HEK293T (cell line): ENCODE measurements around the gene BECN2.

Experiments used
- CTCF ChIA-PET: fragments of 350-600 bp; formaldehyde crosslinking; extraction: SDS; loops from one replicate; lab custom pipeline; 2021; ENCODE audit warnings: antibody characterized with exemption, inconsistent platforms; lab: Yijun Ruan, JAX
- POLR2A ChIA-PET: fragments of 350-600 bp; formaldehyde crosslinking; extraction: SDS; loops from one replicate; lab custom pipeline; 2020; ENCODE audit warnings: antibody characterized with exemption, inconsistent platforms; lab: Yijun Ruan, JAX
- DNase-seq: peaks from one replicate; pipeline ENCODE4 v3.0.0; 2012; ENCODE audit warnings: mixed read lengths; ENCODE audit errors: extremely low spot score
- ARNT ChIP-seq: fragments of 450-650 bp; IDR thresholded peaks from 2 replicates; pipeline ENCODE4 v1.6.1; 2017; ENCODE audit warnings: mild to moderate bottlenecking
- BHLHE40 ChIP-seq: fragments of 450-650 bp; IDR thresholded peaks from 2 replicates; pipeline ENCODE4 v1.6.1; 2016; ENCODE audit warnings: mild to moderate bottlenecking, moderate library complexity, borderline replicate concordance
- CTBP1 ChIP-seq: fragments of 450-650 bp; IDR thresholded peaks from 2 replicates; pipeline ENCODE4 v1.6.1; 2016; ENCODE audit warnings: borderline replicate concordance
- ELF4 ChIP-seq: fragments of 450-650 bp; IDR thresholded peaks from 2 replicates; pipeline ENCODE4 v1.6.1; 2017; ENCODE audit warnings: antibody characterized with exemption
- FOXA1 ChIP-seq: fragments of 450-650 bp; IDR thresholded peaks from 2 replicates; pipeline ENCODE4 v1.6.1; 2016; ENCODE audit warnings: mild to moderate bottlenecking
- FOXK2 ChIP-seq: fragments of 450-650 bp; IDR thresholded peaks from 2 replicates; pipeline ENCODE4 v1.6.1; 2016; ENCODE audit warnings: mild to moderate bottlenecking
- FOXM1 ChIP-seq: fragments of 450-650 bp; IDR thresholded peaks from 2 replicates; pipeline ENCODE4 v1.6.1; 2017; ENCODE audit warnings: mild to moderate bottlenecking, borderline replicate concordance
- HDGF ChIP-seq: fragments of 450-650 bp; IDR thresholded peaks from 2 replicates; pipeline ENCODE4 v1.6.1; 2017; ENCODE audit warnings: antibody characterized with exemption, borderline replicate concordance
- L3MBTL2 ChIP-seq: fragments of 450-650 bp; conservative IDR thresholded peaks from 2 replicates; pipeline ENCODE4 v1.6.1; 2016; ENCODE audit warnings: mild to moderate bottlenecking
- LEF1 ChIP-seq: fragments of 450-650 bp; IDR thresholded peaks from 2 replicates; pipeline ENCODE4 v1.6.1; 2017; ENCODE audit warnings: mild to moderate bottlenecking, borderline replicate concordance
- NFRKB ChIP-seq: fragments of 450-650 bp; IDR thresholded peaks from 2 replicates; pipeline ENCODE4 v1.6.1; 2016; ENCODE audit warnings: mild to moderate bottlenecking, moderate library complexity
- SP1 ChIP-seq: fragments of 450-650 bp; IDR thresholded peaks from 2 replicates; pipeline ENCODE4 v1.6.1; 2017
- SUZ12 ChIP-seq: fragments of 450-650 bp; IDR thresholded peaks from 2 replicates; pipeline ENCODE4 v1.6.1; 2016; ENCODE audit warnings: mild to moderate bottlenecking
- TARDBP ChIP-seq: fragments of 450-650 bp; IDR thresholded peaks from 2 replicates; pipeline ENCODE4 v1.6.1; 2016
- ZNF384 ChIP-seq: fragments of 450-650 bp; IDR thresholded peaks from 2 replicates; pipeline ENCODE4 v1.6.1; 2016
- TF ChIP-seq, protein P1 (sequence below): fragments of 450-650 bp; IDR thresholded peaks from 2 replicates; pipeline ENCODE4 v1.6.1; 2016

BECN2 gene

DNA sequence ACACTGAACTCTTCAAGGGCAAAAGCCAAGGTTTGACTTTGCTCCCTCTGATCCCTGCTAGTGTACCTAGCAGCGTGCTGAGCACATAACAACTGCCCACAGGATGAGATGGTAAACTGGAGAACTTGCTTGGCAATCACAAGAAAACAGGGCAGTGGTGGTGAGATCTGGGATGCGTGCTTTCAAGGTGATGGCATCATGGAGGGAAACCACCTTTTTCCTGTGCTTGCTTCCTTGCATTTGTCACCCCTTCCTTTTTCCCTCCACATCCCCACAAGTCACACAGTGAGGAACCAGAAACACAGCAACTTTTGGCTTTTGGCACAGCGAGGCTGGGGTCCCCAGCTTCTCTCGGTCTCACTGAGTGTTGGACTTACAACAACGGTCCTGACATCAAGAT lies 31.4 kb upstream of the BECN2 start:
- ChIA-PET CTCF (no interaction called here), POLR2A (no interaction called here)
- TF ChIP-seq BHLHE40 (no peak), NFRKB (no peak), L3MBTL2 (no peak), HDGF (no peak), ZNF384 (no peak), FOXK2 (no peak), TARDBP (no peak), FOXA1 (no peak), ARNT (no peak), SUZ12 (no peak), LEF1 (no peak), CTBP1 (no peak), FOXM1 (no peak), ELF4 (no peak), SP1 (no peak)
- TF ChIP-seq, protein P1, sequence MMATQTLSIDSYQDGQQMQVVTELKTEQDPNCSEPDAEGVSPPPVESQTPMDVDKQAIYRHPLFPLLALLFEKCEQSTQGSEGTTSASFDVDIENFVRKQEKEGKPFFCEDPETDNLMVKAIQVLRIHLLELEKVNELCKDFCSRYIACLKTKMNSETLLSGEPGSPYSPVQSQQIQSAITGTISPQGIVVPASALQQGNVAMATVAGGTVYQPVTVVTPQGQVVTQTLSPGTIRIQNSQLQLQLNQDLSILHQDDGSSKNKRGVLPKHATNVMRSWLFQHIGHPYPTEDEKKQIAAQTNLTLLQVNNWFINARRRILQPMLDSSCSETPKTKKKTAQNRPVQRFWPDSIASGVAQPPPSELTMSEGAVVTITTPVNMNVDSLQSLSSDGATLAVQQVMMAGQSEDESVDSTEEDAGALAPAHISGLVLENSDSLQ: no peak
- DNase-seq: no peak

DNA sequence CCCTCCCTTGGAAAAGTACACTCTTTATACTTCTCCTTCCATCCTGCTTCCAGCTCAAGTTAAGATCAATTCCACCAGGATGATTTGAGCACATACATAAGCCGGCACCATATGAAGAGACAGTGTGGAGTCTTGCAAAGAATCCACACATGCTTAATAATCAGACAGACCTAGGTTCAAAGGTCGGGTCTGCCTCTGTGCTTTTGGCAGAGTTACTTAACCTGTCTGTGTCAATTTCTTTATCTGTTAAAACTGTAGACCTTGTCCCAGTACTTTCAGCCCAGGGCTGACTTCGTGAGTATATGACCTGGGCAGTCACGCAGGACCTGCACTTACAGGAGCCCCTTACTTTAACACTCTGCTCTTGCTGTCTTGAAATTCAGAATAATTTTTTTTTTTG lies 30.2 kb upstream of the BECN2 start:
- CTCF ChIA-PET: no interaction called here
- POLR2A ChIA-PET: no interaction called here
- no peak for TF ChIP-seq FOXM1
- TF ChIP-seq, protein P1: no peak
- no peak for TF ChIP-seq ELF4
- no peak for TF ChIP-seq LEF1
- no peak for TF ChIP-seq SP1
- TF ChIP-seq SUZ12: no peak
- no peak for TF ChIP-seq HDGF
- no peak for TF ChIP-seq CTBP1
- TF ChIP-seq ARNT: no peak
- TF ChIP-seq FOXK2: no peak
- no peak for TF ChIP-seq FOXA1
- no peak for TF ChIP-seq BHLHE40
- TF ChIP-seq NFRKB: no peak
- TF ChIP-seq TARDBP: no peak
- no peak for TF ChIP-seq L3MBTL2
- TF ChIP-seq ZNF384: no peak
- DNase-seq: no peak

DNA sequence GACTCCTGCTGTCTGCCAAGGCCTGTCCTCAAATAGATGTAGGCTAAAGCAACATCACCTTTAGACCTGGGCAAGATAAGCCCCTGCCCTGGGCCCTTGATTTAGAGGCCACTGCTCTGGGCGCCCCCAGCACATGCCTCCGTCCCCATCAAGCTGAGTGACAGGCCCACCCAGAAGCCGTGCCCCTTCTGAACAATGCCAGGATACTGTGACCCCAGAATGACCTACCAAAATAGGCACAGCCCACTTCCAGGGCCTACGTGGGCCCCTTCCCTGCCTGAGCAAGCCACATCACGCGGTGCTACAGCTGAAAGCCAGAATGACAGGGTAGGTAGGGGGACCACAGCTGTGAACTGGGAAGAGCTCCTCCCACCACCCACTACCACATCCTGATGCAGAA lies 24.7 kb upstream of the BECN2 start:
- TF ChIP-seq FOXK2 (no peak), ELF4 (no peak), LEF1 (no peak), SUZ12 (no peak), ARNT (no peak), SP1 (no peak), CTBP1 (no peak)
- TF ChIP-seq, protein P1: no peak
- ChIA-PET CTCF (no interaction called here), POLR2A (no interaction called here)
- no peak for DNase-seq

DNA sequence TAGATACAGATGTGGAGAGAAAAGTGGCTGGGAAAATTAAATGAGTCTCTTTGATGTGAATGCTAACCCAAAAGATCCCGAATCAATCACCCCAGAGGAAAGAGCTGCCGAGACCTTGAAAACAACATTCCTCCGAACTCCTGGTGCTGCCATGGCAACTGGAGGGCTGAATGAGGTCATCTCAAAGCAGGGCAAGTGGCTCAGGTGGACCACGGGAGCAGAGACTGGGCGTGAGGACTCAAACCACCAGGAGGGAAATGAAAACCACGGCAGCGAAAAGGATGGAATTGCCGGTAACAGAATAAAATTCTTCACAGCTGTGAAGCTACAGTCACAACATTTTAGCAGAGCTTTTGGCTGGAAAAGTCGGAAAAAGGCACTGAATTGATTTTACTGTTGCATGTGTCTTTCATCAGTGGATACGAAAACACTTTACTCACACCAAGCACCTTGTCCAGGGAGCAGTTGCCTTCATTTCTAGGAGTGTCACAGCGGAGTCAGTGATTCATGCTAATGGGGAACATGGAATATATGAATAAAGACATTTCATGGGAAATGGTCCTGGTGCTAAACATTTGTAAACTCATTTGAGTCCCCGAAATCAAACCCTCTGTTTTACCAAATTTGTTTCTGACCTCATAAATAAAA lies 23.2 kb upstream of the BECN2 start:
- ChIA-PET CTCF (interaction anchor here (0.9 to 1.5 kb wide), 2 partner anchors 38 to 52 kb away, joined by 3 to 4 read pairs; no protein-coding TSS in a partner anchor), POLR2A (no interaction called here)
- TF ChIP-seq SUZ12 (no peak), FOXA1 (no peak), NFRKB (no peak), FOXM1 (no peak)
- TF ChIP-seq, protein P1: no peak
- peak; percentile 55 for DNase-seq

DNA sequence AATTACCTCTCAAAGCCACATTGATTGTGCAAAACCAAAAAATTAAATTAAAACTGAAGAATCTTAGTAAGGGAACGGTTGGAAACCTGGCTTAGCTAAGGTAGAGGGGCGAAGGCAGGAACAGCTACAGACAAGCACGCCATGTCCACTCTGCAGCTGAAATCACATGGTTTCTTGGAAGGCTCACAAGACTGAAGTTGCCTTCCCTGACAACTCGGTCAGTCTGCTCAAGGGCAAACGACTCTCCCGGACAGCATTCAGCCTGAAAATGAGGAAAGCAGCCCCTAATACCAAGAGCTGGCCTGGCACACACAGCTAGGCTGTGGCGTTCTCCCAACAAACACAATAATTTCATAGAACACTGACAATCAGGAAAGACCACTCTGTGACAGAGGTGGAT lies 22.7 kb upstream of the BECN2 start:
- ChIA-PET CTCF (interaction anchor here (0.9 to 1.5 kb wide), 2 partner anchors 39 to 51 kb away, joined by 3 to 4 read pairs; no protein-coding TSS in a partner anchor), POLR2A (no interaction called here)
- no peak for DNase-seq
- no peak for TF ChIP-seq FOXK2
- no peak for TF ChIP-seq SP1

DNA sequence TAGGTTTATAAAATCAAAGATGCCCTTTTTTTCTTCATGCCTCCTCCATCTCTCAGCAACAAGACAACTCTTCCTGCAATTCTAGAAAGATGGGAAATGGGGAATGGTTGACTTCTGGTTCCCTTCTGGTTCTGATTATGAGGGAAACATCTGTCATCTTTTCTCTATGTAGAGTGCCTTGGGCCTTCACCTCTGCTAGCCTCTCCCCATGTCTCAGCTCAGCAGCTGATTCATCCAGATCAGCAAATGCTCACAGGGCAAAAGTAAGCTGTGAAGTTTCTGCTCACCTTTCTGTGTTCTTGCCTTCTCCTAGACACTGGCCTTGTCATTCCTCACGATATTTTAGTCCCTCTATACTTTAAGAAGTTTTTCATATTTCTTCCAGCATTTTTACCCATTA lies 17.8 kb upstream of the BECN2 start:
- ChIA-PET CTCF (no interaction called here), POLR2A (no interaction called here)
- TF ChIP-seq CTBP1: no peak
- TF ChIP-seq BHLHE40: no peak
- no peak for TF ChIP-seq SUZ12
- DNase-seq: no peak

DNA sequence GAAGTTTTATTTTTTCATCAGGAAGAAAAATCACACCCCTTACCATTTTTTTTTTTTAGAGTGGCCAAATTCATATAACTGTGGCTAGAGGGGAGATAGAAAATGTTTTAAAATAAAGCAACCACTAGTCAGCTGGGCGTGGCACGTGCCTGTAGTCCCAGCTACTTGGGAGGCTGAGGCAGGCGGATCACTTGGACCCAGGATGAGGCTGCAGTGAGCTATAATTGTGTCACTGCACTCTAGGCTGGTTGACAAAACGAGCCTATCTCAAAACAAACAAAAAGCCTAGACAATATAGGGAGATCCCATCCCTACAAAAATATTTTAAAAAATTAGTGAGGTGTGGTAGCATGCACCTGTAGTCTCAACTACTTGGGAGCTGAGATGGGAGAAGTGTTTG lies 14.8 kb upstream of the BECN2 start:
- POLR2A ChIA-PET: no interaction called here
- CTCF ChIA-PET: no interaction called here
- DNase-seq: no peak
- TF ChIP-seq TARDBP: no peak
- TF ChIP-seq HDGF: no peak
- TF ChIP-seq FOXK2: no peak
- TF ChIP-seq NFRKB: no peak
- TF ChIP-seq SP1: no peak
- no peak for TF ChIP-seq FOXA1
- no peak for TF ChIP-seq ARNT
- TF ChIP-seq ZNF384: no peak
